HepG2 (cell line): ENCODE measurements around the gene NARS2. TPM values are rescaled to one million over a fixed set of nuclear protein-coding genes. Genes with fewer than 3 reads are reported as not detected.

Experiments used
- ATAC-seq: fragments of 200-7000 bp; cut with Tn5 transposase; 3 replicates; pipeline ENCODE4 v1.9.1; 2020; ENCODE audit warnings: mild to moderate bottlenecking, moderate library complexity
- BruUV-seq: library from RNA; stranded (reverse); fragments of 400-500 nt; replicated peaks from 2 replicates; lab custom pipeline; 2021; lab: Mats Ljungman, UMichigan
- CTCF ChIA-PET: fragments of 300-600 bp; formaldehyde crosslinking; extraction: SDS; loops from one replicate; lab custom pipeline; 2021; ENCODE audit warnings: low total read pairs, inconsistent platforms, low intra/inter-chr PET ratio; lab: Yijun Ruan, JAX
- POLR2A ChIA-PET: fragments of 350-600 bp; sonication (Branson Sonifier 250); formaldehyde crosslinking; loops from one replicate; lab custom pipeline; 2020; ENCODE audit warnings: antibody characterized with exemption, inconsistent platforms; lab: Yijun Ruan, JAX
- DNase-seq: peaks from one replicate; pipeline ENCODE4 v3.0.0-alpha.2; 2015; ENCODE audit warnings: low spot score
- FAIRE-seq: peaks from 3 replicates; lab custom pipeline; 2011; peaks lifted over from hg19 to GRCh38; lab: Jason Lieb, UNC
- H2AFZ ChIP-seq: one replicate; pipeline ENCODE4 v1.6.1; 2011; ENCODE audit warnings: low read length, inconsistent platforms
- H3K27ac ChIP-seq: fragments of 300-600 bp; 3 replicates; pipeline ENCODE4 v1.8.0; 2011; ENCODE audit warnings: mixed run types, mild to moderate bottlenecking, mixed read lengths, low read length, inconsistent platforms; ENCODE audit not compliant: insufficient read depth; ENCODE audit errors: extremely low read length
- H3K27me3 ChIP-seq, 2 experiments: fragments of 200-600 bp in 1 of 2; 2 replicates in 1 of 2; 3 replicates in 1 of 2; pipeline versions ENCODE4 v1.6.0 to v1.8.0; 2011; ENCODE audit warnings: low read length in 2 of 2, mild to moderate bottlenecking in 2 of 2, moderate library complexity in 2 of 2, inconsistent platforms in 1 of 2; ENCODE audit not compliant: insufficient read depth in 2 of 2, control insufficient read depth in 1 of 2
- H3K36me3 ChIP-seq, 2 experiments: fragments of 200-600 bp in 1 of 2; replicated peaks in 1 of 2; 2 replicates in 1 of 2; 3 replicates in 1 of 2; pipeline versions ENCODE4 v1.5.1 to v1.8.0; 2011; ENCODE audit warnings: low read length in 2 of 2, inconsistent platforms in 1 of 2; ENCODE audit not compliant: insufficient read depth in 2 of 2, control insufficient read depth in 1 of 2
- H3K4me1 ChIP-seq: 2 replicates; pipeline ENCODE4 v1.5.1; 2012; ENCODE audit warnings: low read length, inconsistent platforms; ENCODE audit not compliant: insufficient read depth
- H3K4me2 ChIP-seq: 2 replicates; pipeline ENCODE4 v1.6.0; 2011; ENCODE audit warnings: low read depth, low read length, inconsistent platforms
- H3K4me3 ChIP-seq, 3 experiments: fragments of 200-600 bp in 1 of 3; sonication (generic), shearing (Covaris generic) in 1 of 3; replicated peaks in 1 of 3; 2 replicates each; pipeline ENCODE4 v1.5.1; 2011 to 2016; ENCODE audit warnings: low read length in 3 of 3, inconsistent platforms in 2 of 3, low read depth in 2 of 3, mild to moderate bottlenecking in 2 of 3, control low read depth in 1 of 3, mixed read lengths in 1 of 3; ENCODE audit not compliant: insufficient read depth in 1 of 3
- H3K79me2 ChIP-seq: one replicate; pipeline ENCODE4 v1.6.1; 2011; ENCODE audit warnings: low read length, inconsistent platforms; ENCODE audit not compliant: insufficient read depth
- H3K9ac ChIP-seq: 2 replicates; pipeline ENCODE4 v1.6.0; 2011; ENCODE audit warnings: mild to moderate bottlenecking, low read depth, low read length, inconsistent platforms; ENCODE audit not compliant: insufficient read depth
- H3K9me3 ChIP-seq: 2 replicates; pipeline ENCODE4 v1.5.1; 2012; ENCODE audit warnings: mild to moderate bottlenecking, low read length
- H4K20me1 ChIP-seq: 2 replicates; pipeline ENCODE4 v1.6.0; 2011; ENCODE audit warnings: inconsistent platforms, mild to moderate bottlenecking, low read length, moderate library complexity; ENCODE audit not compliant: insufficient read depth
- ATF7 ChIP-seq, 2 experiments: fragments of 450-650 bp in 1 of 2; sonication (generic) in 1 of 2; formaldehyde crosslinking in 1 of 2; IDR thresholded peaks; 2 replicates each; pipeline versions ENCODE4 v1.4.0 to v1.6.1; 2016 to 2020; ENCODE audit warnings: antibody characterized with exemption in 1 of 2, mild to moderate bottlenecking in 1 of 2, missing genetic modification reagents in 1 of 2
- CREM ChIP-seq, 2 experiments: sonication (generic) in 1 of 2; formaldehyde crosslinking in 1 of 2; IDR thresholded peaks; 2 replicates each; pipeline versions ENCODE4 v1.4.0 to v1.6.1; 2016 to 2020; ENCODE audit warnings: antibody characterized with exemption in 1 of 2, mild to moderate bottlenecking in 1 of 2, missing genetic modification reagents in 1 of 2
- ELF4 ChIP-seq: sonication (generic); formaldehyde crosslinking; IDR thresholded peaks from 2 replicates; pipeline ENCODE4 v1.5.0; 2020; ENCODE audit warnings: missing genetic modification reagents, mild to moderate bottlenecking, moderate library complexity, borderline replicate concordance
- FOXP1 ChIP-seq, 2 experiments: fragments of 450-650 bp in 1 of 2; IDR thresholded peaks; 2 replicates each; pipeline ENCODE4 v1.6.1; 2017 to 2018; ENCODE audit warnings: antibody characterized with exemption in 1 of 2
- HDAC2 ChIP-seq: sonication (generic); formaldehyde crosslinking; IDR thresholded peaks from 2 replicates; pipeline ENCODE4 v1.4.0; 2020; ENCODE audit warnings: missing genetic modification reagents
- IRF2 ChIP-seq: IDR thresholded peaks from 2 replicates; pipeline ENCODE4 v1.6.1; 2018; ENCODE audit warnings: missing genetic modification reagents, missing compliant biosample characterization
- KDM6A ChIP-seq: IDR thresholded peaks from 2 replicates; pipeline ENCODE4 v1.6.1; 2016; ENCODE audit warnings: low read depth
- LCORL ChIP-seq, 2 experiments: fragments of 450-650 bp in 1 of 2; sonication (generic) in 1 of 2; formaldehyde crosslinking in 1 of 2; IDR thresholded peaks; 2 replicates each; pipeline versions ENCODE4 v1.5.0 to v1.6.1; 2017 to 2020; ENCODE audit warnings: antibody characterized with exemption in 1 of 2, missing genetic modification reagents in 1 of 2
- MED1 ChIP-seq: sonication (generic); formaldehyde crosslinking; IDR thresholded peaks from 2 replicates; pipeline ENCODE4 v1.4.0; 2020; ENCODE audit warnings: missing genetic modification reagents
- NR2F6 ChIP-seq, 2 experiments: IDR thresholded peaks; 2 replicates each; pipeline ENCODE4 v1.6.1; 2016; ENCODE audit warnings: antibody characterized with exemption in 1 of 2, mild to moderate bottlenecking in 1 of 2
- RBFOX2 ChIP-seq: fragments of 200-400 bp; formaldehyde crosslinking; IDR thresholded peaks from 2 replicates; pipeline ENCODE4 v1.6.1; 2017; ENCODE audit warnings: low read depth, mild to moderate bottlenecking, low read length
- RNF2 ChIP-seq: fragments of 450-650 bp; conservative IDR thresholded peaks from 2 replicates; pipeline ENCODE4 v1.6.1; 2016; ENCODE audit warnings: low read depth
- SALL1 ChIP-seq: sonication (generic); formaldehyde crosslinking; IDR thresholded peaks from 2 replicates; pipeline ENCODE4 v1.8.0; 2022; ENCODE audit warnings: mild to moderate bottlenecking, missing genetic modification reagents
- SOX6 ChIP-seq, 2 experiments: fragments of 450-650 bp in 1 of 2; sonication (generic) in 1 of 2; formaldehyde crosslinking in 1 of 2; IDR thresholded peaks; 2 replicates each; pipeline versions ENCODE4 v1.4.0 to v1.6.1; 2017 to 2020; ENCODE audit warnings: antibody characterized with exemption in 1 of 2, mild to moderate bottlenecking in 1 of 2, missing genetic modification reagents in 1 of 2
- SP5 ChIP-seq: IDR thresholded peaks from 2 replicates; pipeline ENCODE4 v1.6.1; 2016; ENCODE audit warnings: low read depth, borderline replicate concordance
- TCF7 ChIP-seq: sonication (generic); IDR thresholded peaks from 2 replicates; pipeline ENCODE4 v1.6.1; 2016; ENCODE audit warnings: antibody characterized with exemption, low read depth
- TRIM24 ChIP-seq: sonication (generic); formaldehyde crosslinking; IDR thresholded peaks from 2 replicates; pipeline ENCODE4 v1.8.0; 2022; ENCODE audit warnings: mild to moderate bottlenecking, missing genetic modification reagents
- ZBTB2 ChIP-seq: sonication (generic); formaldehyde crosslinking; IDR thresholded peaks from 2 replicates; pipeline ENCODE4 v1.8.0; 2022; ENCODE audit warnings: low read depth, missing genetic modification reagents
- ZBTB7B ChIP-seq: sonication (generic); formaldehyde crosslinking; IDR thresholded peaks from 2 replicates; pipeline ENCODE4 v1.4.0; 2020; ENCODE audit warnings: missing genetic modification reagents
- ZNF205 ChIP-seq: IDR thresholded peaks from 2 replicates; pipeline ENCODE4 v1.6.1; 2018; ENCODE audit warnings: missing biosample characterization, missing genetic modification reagents
- ZNF253 ChIP-seq: sonication (generic); formaldehyde crosslinking; IDR thresholded peaks from 2 replicates; pipeline ENCODE4 v1.8.0; 2022; ENCODE audit warnings: mild to moderate bottlenecking, missing genetic modification reagents, borderline replicate concordance
- ZNF484 ChIP-seq: sonication (generic); formaldehyde crosslinking; IDR thresholded peaks from 2 replicates; pipeline ENCODE4 v1.5.1; 2020; ENCODE audit warnings: mild to moderate bottlenecking, low read depth, missing genetic modification reagents, borderline replicate concordance
- ZNF724P ChIP-seq: sonication (generic); formaldehyde crosslinking; IDR thresholded peaks from 2 replicates; pipeline ENCODE4 v1.8.0; 2022; ENCODE audit warnings: missing genetic modification reagents, borderline replicate concordance
- WGBS: methylation state at CpG from one replicate; pipeline ENCODE4 v1.1.6; 2017; ENCODE audit warnings: low lambda C conversion rate; 5-methylcytosine and 5-hydroxymethylcytosine counted together
- in situ Hi-C: cut with HindIII; loops from 2 replicates; pipeline ENCODE4 v1.10.0; 2017; ENCODE audit warnings: low pct_unique_long_range_greater_than_20kb; ENCODE audit not compliant: extremely low pct_ligation_motif_present
- intact Hi-C: fragments of 100-400 bp; cut with micrococcal nuclease; formaldehyde crosslinking; loops from one replicate; pipeline ENCODE4 v1.10.0; 2022; ENCODE audit not compliant: unreplicated experiment
- polyA plus RNA-seq, 8 experiments: library from polyadenylated mRNA; depleted of rRNA in 3 of 8; stranded (reverse) in 7 of 8; unstranded in 1 of 8; fragments of >200 nt; fragmentation: Illumina TruSeq in 4 of 8; extraction: Trizol in 4 of 8; gene quantifications; 2 replicates each; pipeline versions ENCODE4 v1.2.1 to v1.2.3, GENCODE V29; 2011 to 2016; ENCODE audit warnings: low read depth in 4 of 8, missing spikeins in 1 of 8, mixed read lengths in 1 of 8; ENCODE audit not compliant: insufficient read depth in 1 of 8
- total RNA-seq, 5 experiments: library from RNA; depleted of rRNA; stranded (reverse); fragments of >200 nt; fragmentation: Illumina TruSeq; extraction: Trizol; gene quantifications; 2 replicates each; pipeline ENCODE4 v1.2.3, GENCODE V29; 2016; ENCODE audit warnings: low read depth in 1 of 5

Gene NARS2
- total and polyA plus RNA-seq, 2 of the 13 experiments (the other 11 are each of a cell fraction or from before 2014, with no cell fraction given): 45.9 to 65.0 TPM

- DNase-seq (peak; percentile 86), FAIRE-seq (no peak), ATAC-seq (peak; percentile 94)
- Histone ChIP-seq H4K20me1 (no peaks in the 10 kb centered on the region), H3K27me3 (no peaks in the 10 kb centered on the region), H3K4me3 (peak overlapping the region in 1 of 3 experiments; percentile 6; a peak in 1 of 6 replicates), H3K4me2 (peak overlapping the region; percentile 63), H2AFZ (peak overlapping the region; percentile 5), H3K79me2 (no peaks in the 10 kb centered on the region), H3K4me1 (peaks cover 53% of the 10 kb centered on the region), H3K27ac (peak overlapping the region; percentile 75), H3K36me3 (no peaks in the 10 kb centered on the region), H3K9me3 (no peaks in the 10 kb centered on the region), H3K9ac (peak overlapping the region; percentile 37; the same call in 1 of the 2 replicates)
- BruUV-seq: no TSS peak
- in situ Hi-C loops (no loop called here), intact Hi-C loops (no loop called here)
- 37% methylated on average over 5 of the region's 5 CpGs for WGBS
- POLR2A ChIA-PET: no interaction called here
- CTCF ChIA-PET: no interaction called here
- TF ChIP-seq CREM (IDR thresholded peaks at IDR 0.05): peak; percentile 90
- no peak for TF ChIP-seq CREM (CRISPR knock-in tag; IDR thresholded peaks at IDR 0.05)
- TF ChIP-seq NR2F6 (IDR thresholded peaks at IDR 0.05): no peak; the same call in 1 of the 2 replicates
- TF ChIP-seq NR2F6 (CRISPR knock-in tag; IDR thresholded peaks at IDR 0.05): peak; percentile 53; the same call in 1 of the 2 replicates
- TF ChIP-seq IRF2 (CRISPR knock-in tag): peak; percentile 64; the same call in 1 of the 2 replicates
- no peak for TF ChIP-seq SP5 (CRISPR knock-in tag)
- 0 out of 2 replicates have a peak, but pooled peaks have one; percentile 36 for TF ChIP-seq TRIM24
- TF ChIP-seq ZNF484 (CRISPR knock-in tag): no peak
- no peak; the same call in 1 of the 2 replicates for TF ChIP-seq RNF2
- no peak for TF ChIP-seq ZNF253 (CRISPR knock-in tag)
- TF ChIP-seq LCORL (IDR thresholded peaks at IDR 0.05): peak; percentile 53; the same call in 1 of the 2 replicates
- peak; percentile 69; the same call in 1 of the 2 replicates for TF ChIP-seq LCORL (CRISPR knock-in tag; IDR thresholded peaks at IDR 0.05)
- no peak for TF ChIP-seq SOX6 (IDR thresholded peaks at IDR 0.05)
- peak; percentile 88 for TF ChIP-seq SOX6 (CRISPR knock-in tag; IDR thresholded peaks at IDR 0.05)
- peak; percentile 66 for TF ChIP-seq KDM6A (CRISPR knock-in tag)
- no peak for TF ChIP-seq ZNF724P (CRISPR knock-in tag)
- TF ChIP-seq FOXP1 (IDR thresholded peaks at IDR 0.05): no peak
- peak; percentile 29; the same call in 1 of the 2 replicates for TF ChIP-seq FOXP1 (CRISPR knock-in tag; IDR thresholded peaks at IDR 0.05)
- no peak for TF ChIP-seq ZBTB7B
- peak; percentile 81 for TF ChIP-seq SALL1 (CRISPR knock-in tag)
- TF ChIP-seq RBFOX2: no peak
- peak; percentile 76 for TF ChIP-seq ELF4 (CRISPR knock-in tag)
- 0 out of 2 replicates have a peak, but pooled peaks have one; percentile 41 for TF ChIP-seq ZNF205 (CRISPR knock-in tag)
- TF ChIP-seq MED1 (CRISPR knock-in tag): peak; percentile 97
- TF ChIP-seq ZBTB2 (CRISPR knock-in tag): no peak
- peak; percentile 80 for TF ChIP-seq ATF7 (IDR thresholded peaks at IDR 0.05)
- peak; percentile 89 for TF ChIP-seq ATF7 (CRISPR knock-in tag; IDR thresholded peaks at IDR 0.05)
- TF ChIP-seq HDAC2 (CRISPR knock-in tag): peak; percentile 76
- peak; percentile 92 for TF ChIP-seq TCF7
Observed at GRCh38 chr11:78613378-78613813, 38.7 kb upstream of the NARS2 start.
